Natural killer cell (primary cell): ENCODE data around the gene BCAS3. TPM values are rescaled to one million over a fixed set of nuclear protein-coding genes. Genes with fewer than 3 reads are reported as not detected.

Source experiments
- ATAC-seq, 3 donors: fragments of 150-1000 bp in 2 of 3; fragments of 200-7000 bp in 1 of 3; cut with Tn5 transposase; 1 replicate in 1 of 3; 2 replicates in 2 of 3; pipeline ENCODE4 v1.10.0; 2021; ENCODE audit warnings: mild to moderate bottlenecking in 2 of 3, moderate library complexity in 2 of 3
- DNase-seq, 2 donors: peaks; one replicate each; pipeline versions ENCODE4 v3.0.0 to v3.0.0-alpha.2; 2013 to 2021; ENCODE audit warnings: mixed read lengths in 1 of 2
- H3K27ac ChIP-seq: one replicate; pipeline ENCODE4 v1.5.1; 2013; ENCODE audit warnings: mild to moderate bottlenecking, low read length
- H3K27me3 ChIP-seq: one replicate; pipeline ENCODE4 v1.6.1; 2013; ENCODE audit warnings: low read length; ENCODE audit not compliant: control insufficient read depth, insufficient read depth
- H3K36me3 ChIP-seq: one replicate; pipeline ENCODE4 v1.6.1; 2013; ENCODE audit warnings: low read length; ENCODE audit not compliant: control insufficient read depth, insufficient read depth
- H3K4me1 ChIP-seq: one replicate; pipeline ENCODE4 v1.6.1; 2013; ENCODE audit warnings: low read length; ENCODE audit not compliant: control insufficient read depth, insufficient read depth
- H3K4me3 ChIP-seq: one replicate; pipeline ENCODE4 v1.5.1; 2013; ENCODE audit warnings: low read length
- H3K9me3 ChIP-seq: one replicate; pipeline ENCODE4 v1.6.1; 2013; ENCODE audit warnings: low read length; ENCODE audit not compliant: control insufficient read depth, insufficient read depth
- H3K27ac Mint-ChIP-seq, 2 donors: one replicate each; pipeline ENCODE4 v1.8.0; 2022; ENCODE audit warnings: mild to moderate bottlenecking in 2 of 2, mixed read lengths in 2 of 2, moderate library complexity in 1 of 2
- H3K27me3 Mint-ChIP-seq, 2 donors: one replicate each; pipeline ENCODE4 v1.8.0; 2022; ENCODE audit warnings: low read depth in 2 of 2, mixed read lengths in 2 of 2
- H3K36me3 Mint-ChIP-seq: one replicate; pipeline ENCODE4 v1.8.0; 2022; ENCODE audit warnings: mixed read lengths
- H3K4me1 Mint-ChIP-seq, 2 donors: one replicate each; pipeline ENCODE4 v1.8.0; 2022; ENCODE audit warnings: mixed read lengths in 2 of 2
- H3K4me3 Mint-ChIP-seq: one replicate; pipeline ENCODE4 v1.8.0; 2022; ENCODE audit warnings: mild to moderate bottlenecking, moderate library complexity, mixed read lengths
- H3K9me3 Mint-ChIP-seq, 2 donors: one replicate each; pipeline ENCODE4 v1.8.0; 2022; ENCODE audit warnings: mixed read lengths in 2 of 2
- WGBS: methylation state at CpG from one replicate; pipeline ENCODE4 v1.1.7; 2013; ENCODE audit warnings: missing lambda C conversion rate; ENCODE audit not compliant: insufficient coverage; 5-methylcytosine and 5-hydroxymethylcytosine counted together
- intact Hi-C: fragments of 100-400 bp; cut with micrococcal nuclease; formaldehyde crosslinking; loops from one replicate; pipeline ENCODE4 v1.14.2; 2022
- total RNA-seq, 4 donors: library from RNA; stranded (reverse); fragments of 120-200 nt in 1 of 4; gene quantifications; one replicate each; pipeline versions ENCODE4 v1.2.3 to v1.2.4, GENCODE V29; 2013 to 2022
- TF ChIP-seq, protein P1 (sequence below): fragments of 200-600 bp; IDR thresholded peaks from one replicate; pipeline ENCODE4 v1.8.0; 2022; ENCODE audit warnings: antibody characterized with exemption

Gene BCAS3
- total RNA-seq, 3 donors from 2014 or later (not counting 1 experiment from before 2014, with no cell fraction given) = 60.5 to 87.8 (median 72.0) TPM

DNA sequence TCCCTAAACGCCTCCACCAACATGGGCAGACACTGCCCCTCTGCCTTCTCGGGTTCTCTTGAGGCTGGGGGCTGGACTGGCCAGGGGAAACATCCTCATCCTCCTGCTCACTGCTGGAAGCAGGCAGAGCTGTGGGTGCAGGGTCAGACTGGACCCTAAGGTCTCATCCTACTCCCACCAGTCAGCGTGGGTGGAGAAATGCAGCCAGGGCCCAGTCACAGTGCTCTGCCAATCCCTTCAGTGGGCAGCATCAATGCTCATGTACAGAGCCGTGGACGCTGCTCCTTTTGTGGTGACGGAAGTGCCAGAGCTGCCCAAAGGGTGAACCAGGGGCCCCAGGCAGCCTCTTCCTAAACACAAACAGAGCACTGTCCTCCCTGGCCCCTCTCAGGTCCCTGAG, 708.6 kb downstream of the BCAS3 start:
- no peak overlapping the region for H3K27ac Mint-ChIP-seq
- Histone ChIP-seq H3K9me3 (no peaks in the 10 kb centered on the region), H3K4me1 (peaks cover 6% of the 10 kb centered on the region), H3K27ac (no peak overlapping the region), H3K36me3 (no peaks in the 10 kb centered on the region), H3K4me3 (no peak overlapping the region), H3K27me3 (no peaks in the 10 kb centered on the region)
- no peaks in the 10 kb centered on the region for H3K9me3 Mint-ChIP-seq
- DNase-seq (no peak), ATAC-seq (no peak)
- 69% methylated on average over 6 of the region's 6 CpGs for WGBS
- intact Hi-C loops = no loop called here
- peaks cover 0 to 3% of the 10 kb centered on the region in 2 donors for H3K27me3 Mint-ChIP-seq
- H3K4me3 Mint-ChIP-seq = no peak overlapping the region
- peaks cover 0 to 6% of the 10 kb centered on the region in 2 donors for H3K4me1 Mint-ChIP-seq
- TF ChIP-seq, protein P1, sequence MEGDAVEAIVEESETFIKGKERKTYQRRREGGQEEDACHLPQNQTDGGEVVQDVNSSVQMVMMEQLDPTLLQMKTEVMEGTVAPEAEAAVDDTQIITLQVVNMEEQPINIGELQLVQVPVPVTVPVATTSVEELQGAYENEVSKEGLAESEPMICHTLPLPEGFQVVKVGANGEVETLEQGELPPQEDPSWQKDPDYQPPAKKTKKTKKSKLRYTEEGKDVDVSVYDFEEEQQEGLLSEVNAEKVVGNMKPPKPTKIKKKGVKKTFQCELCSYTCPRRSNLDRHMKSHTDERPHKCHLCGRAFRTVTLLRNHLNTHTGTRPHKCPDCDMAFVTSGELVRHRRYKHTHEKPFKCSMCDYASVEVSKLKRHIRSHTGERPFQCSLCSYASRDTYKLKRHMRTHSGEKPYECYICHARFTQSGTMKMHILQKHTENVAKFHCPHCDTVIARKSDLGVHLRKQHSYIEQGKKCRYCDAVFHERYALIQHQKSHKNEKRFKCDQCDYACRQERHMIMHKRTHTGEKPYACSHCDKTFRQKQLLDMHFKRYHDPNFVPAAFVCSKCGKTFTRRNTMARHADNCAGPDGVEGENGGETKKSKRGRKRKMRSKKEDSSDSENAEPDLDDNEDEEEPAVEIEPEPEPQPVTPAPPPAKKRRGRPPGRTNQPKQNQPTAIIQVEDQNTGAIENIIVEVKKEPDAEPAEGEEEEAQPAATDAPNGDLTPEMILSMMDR = no peak
- H3K36me3 Mint-ChIP-seq = no peaks in the 10 kb centered on the region

DNA sequence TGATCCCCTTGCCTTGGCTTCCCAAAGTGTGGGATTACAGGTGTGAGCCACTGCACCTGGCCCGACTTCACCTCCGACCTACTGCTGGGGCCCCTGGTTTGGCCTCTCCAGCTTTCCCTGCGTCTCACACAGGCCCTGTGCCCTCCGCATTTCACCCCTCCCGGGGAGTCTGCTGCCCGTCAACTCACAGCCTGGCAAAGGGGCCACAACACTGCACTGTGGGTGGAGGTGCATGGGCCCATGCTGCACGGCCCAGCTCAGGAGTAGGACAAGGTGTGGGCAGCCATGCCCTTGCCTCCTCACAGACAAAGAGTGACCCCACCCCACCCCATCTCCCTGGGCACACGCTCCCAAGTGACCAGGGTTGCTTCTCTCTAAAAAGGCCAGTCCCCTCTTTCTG, 709.4 kb downstream of the BCAS3 start:
- no peaks in the 10 kb centered on the region for H3K36me3 Mint-ChIP-seq
- no peak for ATAC-seq
- Histone ChIP-seq H3K36me3 (no peaks in the 10 kb centered on the region), H3K9me3 (no peaks in the 10 kb centered on the region), H3K4me1 (peaks cover 6% of the 10 kb centered on the region), H3K27me3 (no peaks in the 10 kb centered on the region), H3K4me3 (no peak overlapping the region), H3K27ac (no peak overlapping the region)
- H3K4me1 Mint-ChIP-seq = peaks cover 0 to 6% of the 10 kb centered on the region in 2 donors
- H3K27me3 Mint-ChIP-seq = peaks cover 0 to 4% of the 10 kb centered on the region in 2 donors
- TF ChIP-seq, protein P1 = no peak
- DNase-seq = no peak
- no peak overlapping the region for H3K27ac Mint-ChIP-seq
- no peaks in the 10 kb centered on the region for H3K9me3 Mint-ChIP-seq
- 88% methylated on average over 8 of the region's 8 CpGs for WGBS
- no peak overlapping the region for H3K4me3 Mint-ChIP-seq
- intact Hi-C loops = no loop called here

DNA sequence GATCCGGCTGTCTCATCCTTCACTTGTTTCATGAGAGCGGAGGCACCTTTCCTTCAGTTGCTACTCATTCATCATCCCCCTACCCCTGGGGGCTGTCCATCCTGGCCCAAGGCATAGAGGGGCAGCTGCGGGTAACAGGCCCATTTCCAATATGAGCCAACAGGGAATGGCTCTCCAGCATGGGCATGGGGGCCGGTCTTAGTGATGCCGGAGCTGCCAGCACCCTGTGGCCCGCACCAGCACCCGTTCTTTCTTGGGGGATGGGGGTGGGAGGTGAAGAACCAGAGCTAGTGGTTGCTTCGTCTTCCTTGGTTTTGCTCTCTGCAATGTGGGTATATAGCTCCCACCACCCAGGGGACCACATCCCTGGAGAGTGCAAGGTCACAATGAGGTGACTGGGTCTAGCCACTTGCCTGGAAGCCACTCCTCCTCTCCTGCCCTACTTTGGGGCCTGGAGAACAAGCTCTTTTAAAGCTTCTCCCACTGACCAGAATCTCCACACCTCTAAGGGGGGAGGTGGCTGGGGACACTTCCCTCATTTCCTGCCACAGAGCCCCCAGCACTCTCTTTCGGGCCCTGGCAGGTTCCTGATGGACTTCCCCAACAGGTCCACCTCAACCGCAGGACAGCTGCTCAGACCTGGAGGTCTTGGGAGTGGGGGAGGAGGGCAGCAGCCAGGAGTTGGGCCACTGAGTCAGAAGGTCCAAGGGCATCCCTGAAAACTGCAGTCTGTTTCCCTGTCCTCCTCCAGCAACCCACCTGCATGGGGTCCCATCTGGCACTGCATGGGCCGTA, 710.1 kb downstream of the BCAS3 start:
- no peak for DNase-seq
- WGBS = 77% methylated on average over 11 of the region's 11 CpGs
- H3K27ac Mint-ChIP-seq = no peak overlapping the region

More for the DNA sequence above, 710.1 kb downstream of the BCAS3 start:
- Histone ChIP-seq H3K36me3 (no peaks in the 10 kb centered on the region), H3K4me1 (peaks cover 6% of the 10 kb centered on the region), H3K9me3 (no peaks in the 10 kb centered on the region), H3K4me3 (no peak overlapping the region), H3K27ac (no peak overlapping the region), H3K27me3 (no peaks in the 10 kb centered on the region)
- Mint-ChIP-seq H3K4me3 (no peak overlapping the region), H3K36me3 (no peaks in the 10 kb centered on the region), H3K4me1 (peaks cover 0 to 6% of the 10 kb centered on the region in 2 donors), H3K27me3 (peaks cover 0 to 6% of the 10 kb centered on the region in 2 donors), H3K9me3 (no peaks in the 10 kb centered on the region)
- TF ChIP-seq, protein P1 = no peak
- intact Hi-C loops = no loop called here
- no peak for ATAC-seq
